ENCODE measurements around the gene MAPRE3. TPM values are rescaled to one million over a fixed set of nuclear protein-coding genes. Genes with fewer than 3 reads are reported as not detected.

The MAPRE3 gene
- total and polyA plus RNA-seq, 9 of the 15 experiments (the other 6 are each of a cell fraction or from before 2014, with no cell fraction given): 0.70 to 43.2 (median 12.6) TPM

- TF ChIP-seq ZBTB40 (IDR thresholded peaks at IDR 0.05) (no peak), ZBTB40 (CRISPR knock-in tag; IDR thresholded peaks at IDR 0.05) (no peak), ZC3H11A (IDR thresholded peaks at IDR 0.05; ENCODE audit: low read depth, low read length) (no peak), ZBTB11 (CRISPR knock-in tag; IDR thresholded peaks at IDR 0.05) (no peak)
Observed at GRCh38 chr2:26985807-26986206, 15.4 kb downstream of the MAPRE3 start (continued).

All from K562 (cell line).